B cell (primary cell): ENCODE data around the gene RPTOR. TPM values are rescaled to one million over a fixed set of nuclear protein-coding genes. Genes with fewer than 3 reads are reported as not detected.

Source experiments
- ATAC-seq: fragments of 200-7000 bp; cut with Tn5 transposase; one replicate; pipeline ENCODE4 v1.10.0; 2021; ENCODE audit warnings: low read depth, mild to moderate bottlenecking, moderate number of reproducible peaks, moderate library complexity
- CTCF ChIA-PET: fragments of 350-600 bp; sonication (Branson Sonifier 250); formaldehyde crosslinking; loops from one replicate; lab custom pipeline; 2021; ENCODE audit warnings: antibody characterized with exemption, inconsistent platforms; lab: Charles Lee
- POLR2A ChIA-PET: fragments of 350-600 bp; sonication (Branson Sonifier 250); formaldehyde crosslinking; loops from one replicate; lab custom pipeline; 2021; ENCODE audit warnings: antibody characterized with exemption; lab: Charles Lee
- DNase-seq: peaks from one replicate; pipeline ENCODE4 v3.0.0; 2013
- H2AFZ ChIP-seq: 2 replicates; pipeline ENCODE4 v1.6.1; 2012; ENCODE audit warnings: mild to moderate bottlenecking, low read depth, low read length; ENCODE audit not compliant: insufficient read depth, poor library complexity, severe bottlenecking
- H3K27ac ChIP-seq, 2 donors: 1 replicate in 1 of 2; 2 replicates in 1 of 2; pipeline ENCODE4 v1.5.1; 2012 to 2013; ENCODE audit warnings: low read length in 2 of 2, mild to moderate bottlenecking in 2 of 2, moderate library complexity in 1 of 2
- H3K27me3 ChIP-seq, 4 experiments: fragments of 200-600 bp in 1 of 4; sonication (generic) in 1 of 4; replicated peaks in 1 of 4; 1 replicate in 2 of 4; 2 replicates in 2 of 4; pipeline versions ENCODE4 v1.6.1 to v1.7.0; 2013 to 2016; ENCODE audit warnings: low read length in 3 of 4, mild to moderate bottlenecking in 2 of 4, mixed read lengths in 1 of 4, moderate library complexity in 1 of 4; ENCODE audit not compliant: insufficient read depth in 4 of 4, control insufficient read depth in 3 of 4; ENCODE audit errors: control extremely low read depth in 1 of 4
- H3K36me3 ChIP-seq, 2 experiments: replicated peaks in 1 of 2; 1 replicate in 1 of 2; 2 replicates in 1 of 2; pipeline versions ENCODE4 v1.6.1 to v1.7.1; 2013; ENCODE audit warnings: low read length in 1 of 2; ENCODE audit not compliant: insufficient read depth in 2 of 2, control insufficient read depth in 1 of 2; ENCODE audit errors: control extremely low read depth in 1 of 2, extremely low read depth in 1 of 2
- H3K4me1 ChIP-seq, 2 donors: fragments of 200-600 bp in 1 of 2; sonication (generic) in 1 of 2; 1 replicate in 1 of 2; 2 replicates in 1 of 2; pipeline versions ENCODE4 v1.5.1 to v1.6.1; 2013 to 2017; ENCODE audit warnings: low read length in 2 of 2; ENCODE audit not compliant: control insufficient read depth in 2 of 2, insufficient read depth in 2 of 2
- H3K4me2 ChIP-seq: replicated peaks from 2 replicates; pipeline ENCODE3; 2012; ENCODE audit warnings: mild to moderate bottlenecking, low read depth, low read length; ENCODE audit not compliant: poor library complexity, severe bottlenecking
- H3K4me3 ChIP-seq, 5 experiments: fragments of 200-600 bp in 1 of 5; sonication (generic) in 1 of 5; 1 replicate in 3 of 5; 2 replicates in 2 of 5; pipeline versions ENCODE4 v1.5.1 to v1.7.0; 2011 to 2016; ENCODE audit warnings: low read length in 4 of 5, mild to moderate bottlenecking in 4 of 5, low read depth in 2 of 5, control low read depth in 1 of 5, moderate library complexity in 1 of 5; ENCODE audit not compliant: insufficient read depth in 1 of 5; ENCODE audit errors: control extremely low read depth in 1 of 5, extremely low read depth in 1 of 5
- H3K79me2 ChIP-seq: fragments of 200-600 bp; sonication (generic); one replicate; pipeline ENCODE4 v1.6.0; 2016; ENCODE audit warnings: low read length; ENCODE audit not compliant: control insufficient read depth, insufficient read depth
- H3K9ac ChIP-seq: fragments of 200-600 bp; sonication (generic); 2 replicates; pipeline ENCODE4 v1.6.1; 2017; ENCODE audit warnings: mild to moderate bottlenecking, low read length, moderate library complexity
- H3K9me3 ChIP-seq, 3 donors: one replicate each; pipeline versions ENCODE4 v1.6.1 to v1.7.1; 2013; ENCODE audit warnings: low read length in 2 of 3; ENCODE audit not compliant: control insufficient read depth in 2 of 3, insufficient read depth in 1 of 3; ENCODE audit errors: control extremely low read depth in 1 of 3
- H4K20me1 ChIP-seq: 2 replicates; pipeline ENCODE4 v1.6.0; 2012; ENCODE audit warnings: mild to moderate bottlenecking, low read length; ENCODE audit not compliant: insufficient read depth, control insufficient read depth, poor library complexity, severe bottlenecking
- H3K27ac Mint-ChIP-seq: one replicate; pipeline ENCODE4 v1.8.0; 2021; ENCODE audit warnings: mixed read lengths
- H3K27me3 Mint-ChIP-seq: one replicate; pipeline ENCODE4 v1.8.0; 2021; ENCODE audit warnings: mixed read lengths
- H3K4me1 Mint-ChIP-seq: one replicate; pipeline ENCODE4 v1.8.0; 2021; ENCODE audit warnings: mixed read lengths
- H3K4me3 Mint-ChIP-seq: one replicate; pipeline ENCODE4 v1.8.0; 2021; ENCODE audit warnings: mixed read lengths
- H3K9me3 Mint-ChIP-seq: one replicate; pipeline ENCODE4 v1.8.0; 2022; ENCODE audit warnings: mixed read lengths; ENCODE audit not compliant: insufficient read depth
- CTCF ChIP-seq: fragments of 200-600 bp; IDR thresholded peaks from one replicate; pipeline ENCODE4 v1.8.0; 2022; ENCODE audit warnings: antibody characterized with exemption, mild to moderate bottlenecking
- EZH2 ChIP-seq: IDR thresholded peaks from 2 replicates; pipeline ENCODE4 v1.6.1; 2012; ENCODE audit warnings: borderline replicate concordance, low read depth, mild to moderate bottlenecking, moderate library complexity, low read length; ENCODE audit not compliant: insufficient read depth, poor library complexity, severe bottlenecking
- WGBS: methylation state at CpG from one replicate; pipeline ENCODE4 v1.1.5; 2013; ENCODE audit warnings: missing lambda C conversion rate; ENCODE audit not compliant: insufficient coverage; 5-methylcytosine and 5-hydroxymethylcytosine counted together
- intact Hi-C: fragments of 100-400 bp; cut with micrococcal nuclease; formaldehyde crosslinking; loops from one replicate; pipeline ENCODE4 v1.10.0; 2022
- polyA plus RNA-seq: library from polyadenylated mRNA; depleted of rRNA; stranded (reverse); fragments of >200 nt; gene quantifications from 2 replicates; pipeline ENCODE4 v1.2.3, GENCODE V29; 2012
- total RNA-seq, 2 donors: library from RNA; stranded (reverse); fragments of 120-200 nt in 1 of 2; gene quantifications; 1 replicate in 1 of 2; 2 replicates in 1 of 2; pipeline versions ENCODE4 v1.2.3 to v1.2.4, GENCODE V29; 2013 to 2022

The RPTOR gene
- total and polyA plus RNA-seq, 2 donors (not counting 1 experiment from before 2014, with no cell fraction given), result 13.4 to 58.8 TPM

GRCh38 chr17:80799538-80800480, 255.2 kb downstream of the RPTOR start:
- Histone ChIP-seq H3K36me3 (peaks cover 0 to 6% of the 10 kb centered on the region in 2 experiments), H2AFZ (no peak overlapping the region), H3K9ac (no peak overlapping the region), H3K4me2 (no peak overlapping the region), H4K20me1 (no peaks in the 10 kb centered on the region), H3K79me2 (no peaks in the 10 kb centered on the region), H3K9me3 (peaks cover 0 to 6% (median 0%) of the 10 kb centered on the region in 3 donors), H3K4me3 (no peak overlapping the region), H3K27me3 (no peaks in the 10 kb centered on the region), H3K4me1 (no peaks in the 10 kb centered on the region), H3K27ac (no peak overlapping the region)
- intact Hi-C loops, result no loop called here
- ATAC-seq (no peak), DNase-seq (no peak)
- WGBS, result 93% methylated on average over 39 of the region's 40 CpGs
- TF ChIP-seq EZH2 (no peak), CTCF (no peak)
- ChIA-PET CTCF (no interaction called here), POLR2A (no interaction called here)
- Mint-ChIP-seq H3K27me3 (no peaks in the 10 kb centered on the region), H3K4me3 (no peak overlapping the region), H3K4me1 (no peaks in the 10 kb centered on the region), H3K27ac (no peak overlapping the region), H3K9me3 (no peaks in the 10 kb centered on the region)
